Sigmoid colon (tissue), 7 donors: ENCODE results near the gene FEN1. TPM values are rescaled to one million over a fixed set of nuclear protein-coding genes. Genes with fewer than 3 reads are reported as not detected.
A peak's percentile ranks its signal among the peaks of the same experiment; 100 is the strongest.

Experiments used
- DNase-seq: peaks from one replicate; pipeline ENCODE4 v3.0.0-alpha.2; 2019
- H3K27ac ChIP-seq, 4 donors: fragments of 200-600 bp; sonication (generic); one replicate each; pipeline ENCODE4 v1.5.1; 2016 to 2019; ENCODE audit warnings: mild to moderate bottlenecking in 1 of 4
- H3K27me3 ChIP-seq, 3 donors: fragments of 200-600 bp; sonication (generic); one replicate each; pipeline ENCODE4 v1.5.1; 2019; ENCODE audit warnings: mild to moderate bottlenecking in 1 of 3
- H3K36me3 ChIP-seq, 4 donors: fragments of 200-600 bp; sonication (generic); one replicate each; pipeline ENCODE4 v1.5.1; 2016 to 2019
- H3K4me1 ChIP-seq, 4 donors: fragments of 200-600 bp; sonication (generic); one replicate each; pipeline ENCODE4 v1.5.1; 2017 to 2019
- H3K4me3 ChIP-seq, 4 donors: fragments of 200-600 bp; sonication (generic); one replicate each; pipeline ENCODE4 v1.5.1; 2017 to 2019; ENCODE audit warnings: mild to moderate bottlenecking in 2 of 4, moderate library complexity in 1 of 4
- H3K9me3 ChIP-seq, 4 donors: fragments of 200-600 bp in 3 of 4; sonication (generic) in 3 of 4; one replicate each; pipeline versions ENCODE4 v1.5.1 to v1.6.1; 2013 to 2019
- EP300 ChIP-seq, 4 donors: sonication (generic); formaldehyde crosslinking; IDR thresholded peaks; one replicate each; pipeline ENCODE4 v1.6.1; 2017; ENCODE audit warnings: antibody characterized with exemption in 4 of 4
- POLR2A ChIP-seq, 2 donors: fragments of 450-650 bp; IDR thresholded peaks; one replicate each; pipeline ENCODE4 v1.6.1; 2016; ENCODE audit warnings: antibody characterized with exemption in 2 of 2, mild to moderate bottlenecking in 2 of 2, moderate library complexity in 2 of 2
- POLR2AphosphoS5 ChIP-seq, 4 donors: sonication (generic); formaldehyde crosslinking; IDR thresholded peaks; one replicate each; pipeline ENCODE4 v1.6.1; 2017; ENCODE audit warnings: antibody characterized with exemption in 4 of 4
- WGBS, 2 donors: extraction: QIAGEN DNeasy Blood & Tissue Kit; methylation state at CpG; one replicate each; pipeline ENCODE4 v1.1.7; 2013; 5-methylcytosine and 5-hydroxymethylcytosine counted together
- intact Hi-C: fragments of 100-400 bp; cut with DNase I; formaldehyde crosslinking; loops from one replicate; pipeline ENCODE4 v1.15.1; 2023
- polyA plus RNA-seq, 3 donors: library from polyadenylated mRNA; stranded (reverse); fragments of 200-250 nt; gene quantifications; one replicate each; pipeline ENCODE4 v1.2.3, GENCODE V29; 2013
- total RNA-seq, 4 donors: library from RNA; depleted of rRNA; stranded (reverse); fragments of >200 nt; gene quantifications; one replicate each; pipeline ENCODE4 v1.1.0, GENCODE V29; 2016
- TF ChIP-seq, protein P1 (sequence below), 4 experiments: fragments of 450-650 bp in 3 of 4; fragments of 200-600 bp in 1 of 4; IDR thresholded peaks; one replicate each; pipeline ENCODE4 v1.5.1; 2016 to 2019; ENCODE audit warnings: antibody characterized with exemption in 4 of 4, mild to moderate bottlenecking in 3 of 4, moderate library complexity in 2 of 4
- donor health status: healthy with polysubstance abuse.
- donor health status: Bipolar disorder and iron deficiency.
- donor health status: healthy.

Gene FEN1
- total and polyA plus RNA-seq, 7 donors: 4.2 to 39.1 (median 7.5) TPM

DNA sequence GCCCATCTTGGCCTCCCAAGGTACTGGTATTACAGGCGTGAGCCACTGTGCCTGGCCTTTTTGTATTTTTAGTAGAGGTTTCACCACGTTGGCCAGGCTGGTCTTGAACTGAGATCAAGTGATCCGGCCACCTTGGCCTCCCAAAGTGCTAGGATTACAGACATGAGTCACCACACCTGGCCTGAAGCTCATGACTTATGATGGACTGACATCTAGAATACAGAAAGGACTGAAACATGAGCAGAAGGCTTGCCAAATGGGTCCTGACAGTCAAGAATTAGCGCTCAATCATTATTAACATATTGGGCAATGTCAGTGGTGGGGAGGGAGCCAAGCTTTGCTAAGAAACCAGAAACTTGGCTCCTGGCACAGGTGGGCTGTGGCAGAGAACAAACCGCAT is 19.1 kb downstream of the FEN1 start:
- no peak for DNase-seq
- no peak overlapping the region for H3K27ac ChIP-seq
- H3K4me3 ChIP-seq: no peak overlapping the region
- TF ChIP-seq EP300 (IDR thresholded peaks at IDR 0.05): no peak
- TF ChIP-seq POLR2AphosphoS5 (IDR thresholded peaks at IDR 0.05): no peak
- no peak for TF ChIP-seq POLR2A (IDR thresholded peaks at IDR 0.05)
- TF ChIP-seq, protein P1, sequence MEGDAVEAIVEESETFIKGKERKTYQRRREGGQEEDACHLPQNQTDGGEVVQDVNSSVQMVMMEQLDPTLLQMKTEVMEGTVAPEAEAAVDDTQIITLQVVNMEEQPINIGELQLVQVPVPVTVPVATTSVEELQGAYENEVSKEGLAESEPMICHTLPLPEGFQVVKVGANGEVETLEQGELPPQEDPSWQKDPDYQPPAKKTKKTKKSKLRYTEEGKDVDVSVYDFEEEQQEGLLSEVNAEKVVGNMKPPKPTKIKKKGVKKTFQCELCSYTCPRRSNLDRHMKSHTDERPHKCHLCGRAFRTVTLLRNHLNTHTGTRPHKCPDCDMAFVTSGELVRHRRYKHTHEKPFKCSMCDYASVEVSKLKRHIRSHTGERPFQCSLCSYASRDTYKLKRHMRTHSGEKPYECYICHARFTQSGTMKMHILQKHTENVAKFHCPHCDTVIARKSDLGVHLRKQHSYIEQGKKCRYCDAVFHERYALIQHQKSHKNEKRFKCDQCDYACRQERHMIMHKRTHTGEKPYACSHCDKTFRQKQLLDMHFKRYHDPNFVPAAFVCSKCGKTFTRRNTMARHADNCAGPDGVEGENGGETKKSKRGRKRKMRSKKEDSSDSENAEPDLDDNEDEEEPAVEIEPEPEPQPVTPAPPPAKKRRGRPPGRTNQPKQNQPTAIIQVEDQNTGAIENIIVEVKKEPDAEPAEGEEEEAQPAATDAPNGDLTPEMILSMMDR (IDR thresholded peaks at IDR 0.05): no peak
- WGBS, 2 donors: 94 to 95% methylated on average over 5 of the region's 5 CpGs
- H3K36me3 ChIP-seq: peaks cover 0 to 60% (median 6%) of the 10 kb centered on the region in 4 donors
- H3K27me3 ChIP-seq: no peaks in the 10 kb centered on the region
- intact Hi-C loops: no loop called here
- H3K9me3 ChIP-seq: no peaks in the 10 kb centered on the region
- peaks cover 0 to 15% (median 10%) of the 10 kb centered on the region in 4 donors for H3K4me1 ChIP-seq

- Histone ChIP-seq H3K36me3 (peaks cover 0 to 49% (median 6%) of the 10 kb centered on the region in 4 donors), H3K4me3 (no peak overlapping the region), H3K27me3 (no peaks in the 10 kb centered on the region), H3K9me3 (no peaks in the 10 kb centered on the region), H3K4me1 (peaks cover 0 to 22% (median 16%) of the 10 kb centered on the region in 4 donors), H3K27ac (no peak overlapping the region)
- DNase-seq: no peak
- 96 to 98% methylated on average over 4 of the region's 4 CpGs for WGBS, 2 donors
- TF ChIP-seq POLR2A (IDR thresholded peaks at IDR 0.05) (no peak), EP300 (IDR thresholded peaks at IDR 0.05) (no peak), POLR2AphosphoS5 (IDR thresholded peaks at IDR 0.05) (no peak)
- TF ChIP-seq, protein P1 (IDR thresholded peaks at IDR 0.05): no peak
- intact Hi-C loops: no loop called here
Measured at GRCh38 chr11:61812736-61813411, 20.2 kb downstream of the FEN1 start.

GRCh38 chr11:61814247-61814957 is 21.7 kb downstream of the FEN1 start:
- Histone ChIP-seq H3K9me3 (no peaks in the 10 kb centered on the region), H3K36me3 (peaks cover 0 to 35% (median 6%) of the 10 kb centered on the region in 4 donors), H3K4me3 (peak overlapping the region; percentile 53 to 77 (median 65)), H3K27ac (peak overlapping the region; percentile 90 to 95 (median 94)), H3K4me1 (peaks cover 0 to 22% (median 16%) of the 10 kb centered on the region in 4 donors), H3K27me3 (no peaks in the 10 kb centered on the region)
- DNase-seq: no peak
- TF ChIP-seq EP300 (IDR thresholded peaks at IDR 0.05) (no peak), POLR2AphosphoS5 (IDR thresholded peaks at IDR 0.05) (no peak), POLR2A (IDR thresholded peaks at IDR 0.05) (no peak)
- TF ChIP-seq, protein P1 (IDR thresholded peaks at IDR 0.05): no peak
- WGBS, 2 donors: 38 to 63% methylated on average over 16 of the region's 16 CpGs
- intact Hi-C loops: loop anchor here (2.0 kb wide), 1 partner anchor 22 kb away; the partner anchor contains the start of genes FEN1 and TMEM258

DNA sequence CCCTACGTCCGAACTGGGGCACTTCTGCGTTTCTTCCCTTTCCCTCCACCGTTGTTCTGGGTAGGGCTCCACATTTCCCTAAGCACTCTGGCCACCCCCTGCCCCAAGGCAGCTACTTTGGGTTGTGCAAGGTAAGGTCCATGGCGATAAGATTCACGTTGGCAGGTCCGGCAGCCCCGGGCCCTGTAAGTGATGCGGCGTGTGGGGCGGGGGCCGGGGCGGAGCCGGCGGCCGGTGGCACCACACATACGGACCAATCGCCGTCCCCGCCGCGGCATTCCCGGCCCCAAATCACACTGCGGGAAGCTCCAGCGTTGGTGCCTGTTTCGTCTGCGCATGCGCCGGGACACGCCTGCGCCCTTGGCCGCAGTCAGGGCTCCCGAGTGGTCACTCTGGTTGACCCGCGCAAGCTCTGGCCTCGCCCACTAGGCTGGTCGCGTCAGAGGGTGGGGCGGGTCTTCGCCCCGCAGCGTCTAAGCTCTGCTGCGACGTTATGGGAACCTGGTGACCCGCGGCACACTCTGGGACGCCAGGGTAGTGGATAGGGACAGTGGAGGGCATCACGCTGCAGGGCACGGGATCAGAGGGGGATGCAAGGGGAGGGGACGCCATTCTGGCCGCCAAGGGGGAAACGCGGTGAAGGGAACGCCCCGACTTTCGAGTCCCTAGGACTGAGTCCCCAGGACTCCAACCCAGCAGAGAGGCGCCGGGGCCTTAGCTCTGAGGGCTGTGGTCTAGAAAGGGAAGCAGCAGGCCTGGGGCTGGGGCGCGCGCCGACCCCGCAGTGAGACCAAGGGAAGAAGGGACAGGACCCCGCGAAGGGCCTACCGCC is 22.5 kb downstream of the FEN1 start:
- peaks cover 0 to 27% (median 5%) of the 10 kb centered on the region in 4 donors for H3K36me3 ChIP-seq
- H3K27ac ChIP-seq: peak overlapping the region; percentile 90 to 95 (median 94)
- H3K4me3 ChIP-seq: peak overlapping the region; percentile 53 to 77 (median 65)
- H3K27me3 ChIP-seq: no peaks in the 10 kb centered on the region
- intact Hi-C loops: loop anchor here (2.0 to 5.0 kb wide), 2 partner anchors 22 to 77 kb away; partner anchors contain the start of genes FADS3, FEN1 and TMEM258
- peaks cover 0 to 22% (median 16%) of the 10 kb centered on the region in 4 donors for H3K4me1 ChIP-seq
- TF ChIP-seq, protein P1 (IDR thresholded peaks at IDR 0.05): no peak
- TF ChIP-seq POLR2A (IDR thresholded peaks at IDR 0.05) (peak; percentile 87 to 94), EP300 (IDR thresholded peaks at IDR 0.05) (no peak), POLR2AphosphoS5 (IDR thresholded peaks at IDR 0.05) (peak; percentile 98 to 99 (median 99))
- no peaks in the 10 kb centered on the region for H3K9me3 ChIP-seq
- peak; percentile 98 for DNase-seq
- WGBS, 2 donors: 1 to 2% methylated on average over 66 of the region's 66 CpGs
